ENCODE results near the gene ITIH4. TPM values are rescaled to one million over a fixed set of nuclear protein-coding genes. Genes with fewer than 3 reads are reported as not detected.
"Not testable (repeated sequence)": the region's sequence is repeated elsewhere in the genome, so short reads cannot be mapped to it uniquely, and the experiment has no call there.

Gene ITIH4
- total RNA-seq, 1 experiment from 2014 or later = 0.02 TPM

DNA sequence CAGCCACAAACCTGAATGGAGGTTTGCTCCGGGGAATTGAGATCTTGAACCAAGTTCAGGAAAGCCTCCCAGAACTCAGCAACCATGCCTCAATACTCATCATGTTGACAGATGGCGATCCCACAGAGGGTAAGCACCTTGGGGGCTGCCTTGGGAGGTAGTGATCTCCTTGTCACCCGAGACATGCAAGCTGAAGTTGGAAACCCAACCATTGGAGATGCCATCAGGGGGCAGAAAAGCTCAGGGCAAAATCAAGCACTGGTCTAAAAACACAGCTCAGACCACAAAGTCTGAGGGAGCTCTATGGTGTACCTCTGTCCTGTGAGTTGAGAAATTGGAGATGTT is 47.3 kb downstream of the ITIH4 start:
- DNase-seq (ENCODE audit: low read depth) = no peak

DNA sequence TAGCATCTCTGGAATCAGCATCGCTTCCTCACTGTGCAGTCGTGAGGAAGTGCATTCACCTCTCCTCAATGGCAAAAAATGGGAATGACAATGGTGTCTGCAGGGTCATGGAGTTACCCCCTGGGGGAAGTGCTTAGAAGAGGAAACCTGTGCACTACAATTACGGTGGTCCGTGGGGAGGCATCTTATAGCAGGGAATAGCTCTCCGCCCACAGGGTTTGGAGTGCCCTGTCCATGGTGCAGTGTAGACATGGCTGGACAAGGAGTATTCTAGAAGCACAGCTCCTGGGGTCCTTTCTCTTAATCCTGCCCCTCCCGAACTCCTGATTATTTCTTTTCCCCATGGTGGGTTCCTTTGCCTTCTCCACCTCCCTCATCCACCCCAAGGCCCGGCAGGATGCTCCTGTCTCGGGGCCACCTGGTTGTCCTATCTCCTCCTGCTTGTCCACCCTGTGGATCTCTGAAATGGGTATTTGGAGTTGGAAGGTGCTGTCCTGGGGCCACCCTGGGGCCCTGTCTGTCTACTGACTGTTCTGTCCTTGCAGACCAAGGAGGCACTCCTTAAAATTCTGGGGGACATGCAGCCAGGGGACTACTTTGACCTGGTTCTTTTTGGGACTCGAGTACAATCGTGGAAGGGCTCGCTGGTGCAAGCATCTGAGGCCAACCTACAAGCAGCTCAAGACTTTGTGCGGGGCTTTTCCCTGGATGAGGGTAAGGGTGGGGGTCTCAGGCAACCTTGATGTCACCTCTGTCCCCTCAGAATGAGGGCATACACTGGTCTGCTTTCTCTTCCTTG is 47.9 kb downstream of the ITIH4 start:
- DNase-seq (ENCODE audit: low read depth) = no peak

DNA sequence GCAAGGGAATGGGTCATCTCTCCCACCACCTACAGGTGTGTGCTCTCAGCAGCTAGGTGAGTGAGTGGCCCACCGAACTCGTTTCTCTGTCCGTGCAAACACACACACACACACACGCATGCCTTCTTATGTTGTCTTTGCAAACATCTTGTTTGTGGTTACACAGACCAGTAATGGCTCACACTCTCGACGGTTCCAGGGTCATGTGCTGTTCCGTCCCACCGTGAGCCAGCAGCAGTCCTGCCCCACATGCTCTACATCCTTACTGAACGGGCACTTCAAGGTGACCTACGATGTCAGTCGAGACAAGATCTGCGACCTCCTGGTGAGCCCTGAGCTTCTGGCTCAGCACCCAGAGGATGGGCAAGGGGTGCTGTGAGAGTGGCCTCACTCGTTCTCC is 48.7 kb downstream of the ITIH4 start:
- no peak for DNase-seq (ENCODE audit: low read depth)

DNA sequence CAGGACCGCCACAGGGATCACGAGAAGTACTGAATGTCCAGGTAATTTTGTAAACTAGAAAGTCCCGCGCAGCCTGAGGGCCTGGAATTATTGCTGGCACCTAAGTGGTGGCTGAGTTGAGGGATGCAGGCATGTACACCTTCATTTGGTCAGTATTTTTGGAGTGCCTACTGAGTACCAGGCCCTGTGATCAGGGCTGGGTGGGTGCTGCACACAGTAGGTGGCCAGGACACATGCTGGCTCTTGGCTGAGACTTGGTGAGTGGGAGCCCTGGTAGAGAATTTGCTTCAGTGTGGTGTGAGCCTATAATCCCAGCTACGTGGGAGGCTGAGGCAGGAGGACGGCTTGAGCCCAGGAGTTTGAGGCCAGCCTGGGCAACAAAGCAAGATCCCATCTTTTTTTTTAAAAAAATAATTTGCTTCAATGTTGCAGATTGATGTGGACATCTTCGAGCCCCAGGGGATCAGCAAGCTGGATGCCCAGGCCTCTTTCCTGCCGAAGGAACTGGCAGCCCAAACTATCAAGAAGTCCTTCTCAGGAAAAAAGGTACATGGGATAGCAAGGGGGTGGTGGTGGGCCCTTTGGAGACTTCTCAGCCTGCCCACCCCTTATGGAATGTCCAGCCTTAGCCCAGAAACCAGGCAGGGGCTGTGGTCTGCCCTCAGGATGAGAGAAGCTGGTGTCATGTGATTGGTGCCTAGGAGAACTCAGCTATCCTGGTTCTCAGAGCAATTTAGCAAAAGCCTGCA is 50.5 kb downstream of the ITIH4 start:
- no peak for DNase-seq (ENCODE audit: low read depth)

DNA sequence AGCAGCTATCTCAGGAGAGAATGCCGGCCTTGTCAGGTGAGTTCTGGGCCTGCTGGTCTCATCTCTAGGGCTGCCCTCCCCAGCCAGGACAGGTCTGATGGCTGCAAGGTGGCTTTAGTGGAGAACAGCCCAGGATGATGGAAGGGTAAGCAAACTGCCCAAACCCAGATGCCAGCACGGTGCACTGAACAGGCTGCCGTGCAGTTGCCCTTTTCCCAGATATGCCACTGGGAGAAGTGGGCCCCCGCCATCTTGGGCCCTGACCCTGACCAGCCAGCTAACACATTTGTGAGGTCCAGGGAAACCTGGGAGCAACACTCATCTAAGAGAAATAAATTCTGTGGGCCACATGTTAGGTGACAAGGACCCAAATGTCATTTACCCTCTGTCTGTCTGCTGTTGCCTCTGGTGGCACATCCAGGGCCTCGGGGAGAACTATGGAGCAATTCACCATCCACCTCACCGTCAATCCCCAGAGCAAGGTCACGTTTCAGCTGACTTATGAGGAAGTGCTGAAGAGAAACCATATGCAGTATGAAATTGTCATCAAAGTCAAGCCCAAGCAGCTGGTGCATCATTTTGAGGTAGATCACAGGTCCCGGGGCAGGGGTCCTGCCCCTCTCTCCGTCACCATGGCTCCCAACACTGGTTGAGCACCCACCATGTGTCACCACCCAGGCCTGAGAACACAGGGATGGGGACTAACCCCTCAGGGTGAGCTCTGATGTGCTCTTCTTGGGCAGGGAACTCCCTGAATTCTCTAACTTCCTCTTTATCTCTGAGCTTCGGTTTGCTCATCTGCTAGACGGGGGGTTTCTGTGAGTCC is 51.2 kb downstream of the ITIH4 start:
- DNase-seq (ENCODE audit: low read depth) = no peak

DNA sequence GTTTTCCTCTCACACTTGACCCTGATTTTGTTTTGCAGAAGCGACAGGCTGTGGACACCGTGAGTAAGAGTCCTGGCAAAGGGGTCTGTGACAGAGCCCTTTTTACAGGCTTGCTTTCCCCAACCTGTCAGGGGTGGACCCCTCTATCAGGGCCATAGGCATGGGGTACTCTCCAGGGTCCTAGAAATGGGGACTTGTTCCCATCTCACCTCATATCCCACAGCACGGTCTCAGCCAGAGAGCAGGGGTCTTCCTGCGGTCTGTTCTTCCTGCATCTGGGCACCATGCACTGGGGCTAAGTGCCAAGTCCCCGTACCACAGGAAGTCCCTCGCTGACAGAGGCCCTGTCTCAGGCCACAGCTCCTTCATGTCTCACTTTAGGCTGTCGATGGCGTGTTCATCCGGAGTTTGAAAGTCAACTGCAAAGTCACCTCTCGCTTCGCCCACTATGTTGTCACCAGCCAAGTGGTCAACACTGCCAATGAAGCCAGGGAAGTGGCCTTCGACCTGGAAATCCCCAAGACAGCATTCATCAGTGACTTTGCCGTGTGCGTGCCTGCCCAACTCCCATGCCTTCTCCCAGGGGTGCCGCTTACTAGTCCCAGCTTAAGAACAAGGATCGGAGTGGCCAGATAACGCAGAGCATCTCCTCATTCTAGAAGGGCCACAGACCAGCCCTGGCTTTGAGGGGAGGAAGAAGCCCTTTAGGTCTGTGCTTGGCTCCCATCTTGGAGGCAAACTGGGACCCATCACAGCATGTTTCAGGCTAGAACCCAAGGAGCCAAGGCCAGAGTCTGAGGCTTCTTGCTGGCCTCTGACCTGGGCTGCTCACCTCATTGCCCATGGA is 52.3 kb downstream of the ITIH4 start:
- no peak for DNase-seq (ENCODE audit: low read depth)

DNA sequence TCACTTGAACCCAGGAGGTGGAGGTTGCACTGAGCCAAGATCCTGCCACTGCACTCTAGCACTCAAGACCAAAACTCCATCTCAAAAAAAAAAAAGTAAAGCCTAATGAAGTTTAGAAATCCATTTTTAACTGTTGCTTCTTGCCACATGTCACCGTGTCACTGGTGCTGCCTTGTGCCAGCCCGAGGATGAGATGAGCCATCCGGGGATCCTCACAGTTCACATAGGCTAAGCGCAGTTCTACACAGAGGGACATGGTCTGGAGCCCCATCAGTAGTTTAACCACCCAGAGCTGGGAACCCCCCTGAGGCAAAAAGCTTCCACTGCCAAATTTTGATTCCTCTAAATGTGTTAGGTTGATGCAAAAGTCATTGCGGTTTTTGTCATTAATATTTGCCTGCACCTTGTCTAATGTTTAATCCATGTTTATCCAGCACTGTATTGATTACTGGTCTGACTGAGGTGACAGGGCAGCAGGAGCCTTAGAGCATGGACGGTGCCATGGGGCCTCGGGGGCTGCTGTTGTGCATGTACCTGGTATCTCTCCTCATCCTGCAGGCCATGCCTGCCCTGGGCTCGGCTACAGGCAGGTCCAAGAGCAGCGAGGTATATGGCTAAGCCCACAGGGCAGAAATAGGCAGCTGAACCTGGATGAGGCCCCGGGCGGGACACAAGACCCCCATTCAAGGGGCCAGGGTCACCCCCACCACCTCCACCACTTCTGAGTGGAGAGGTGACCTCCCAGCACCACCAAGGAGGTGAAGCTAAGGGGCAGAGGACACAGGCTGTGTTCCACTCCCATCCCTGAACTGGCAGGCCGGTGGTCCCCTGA is 53.1 kb downstream of the ITIH4 start, which contains the start of gene ITIH1:
Gene ITIH1, plus strand, starts transcription at position 473 of the 832 bp plus-strand sequence. Its CDS starts 17 bp downstream, at position 490.
- no peak for DNase-seq (ENCODE audit: low read depth)

DNA sequence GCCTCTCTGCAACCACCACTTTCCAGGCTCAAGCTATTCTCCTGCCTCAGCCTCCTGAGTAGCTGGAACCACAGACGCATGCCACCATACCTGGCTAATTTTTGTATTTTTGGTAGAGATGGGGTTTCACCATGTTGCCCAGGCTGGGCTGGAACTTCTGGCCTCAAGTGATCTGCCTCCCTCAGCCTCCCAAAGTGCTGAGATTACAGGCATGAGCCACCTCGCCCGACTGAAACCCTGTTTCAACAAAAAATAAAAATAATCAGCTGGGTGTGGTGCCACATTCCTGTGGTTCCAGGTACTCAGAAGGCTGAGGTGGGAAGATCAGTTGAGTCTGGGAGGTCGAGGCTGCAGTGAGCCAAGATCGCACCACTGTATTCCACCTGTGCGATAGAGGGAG is 54.0 kb downstream of the ITIH4 start:
- DNase-seq (ENCODE audit: low read depth) = not testable (repeated sequence)

DNA sequence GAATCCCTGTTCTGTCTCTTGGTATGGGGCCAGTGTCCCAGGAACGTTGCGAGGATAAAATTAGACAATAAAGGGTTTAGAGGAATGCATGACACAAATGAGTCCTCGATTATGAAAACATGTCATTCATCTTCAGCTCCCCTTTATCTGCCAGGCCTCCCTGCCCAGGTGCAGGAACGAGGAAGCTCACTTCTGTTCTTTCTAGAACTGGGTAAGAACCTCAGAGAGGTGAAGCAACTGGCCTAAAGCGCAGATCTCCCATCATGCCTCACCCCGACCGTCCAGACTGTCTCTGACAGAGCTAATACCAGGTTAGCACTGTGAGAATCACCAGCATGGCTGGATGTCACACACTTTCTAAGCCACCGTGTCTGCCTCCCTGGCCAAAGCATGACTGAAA is 54.6 kb downstream of the ITIH4 start:
- DNase-seq (ENCODE audit: low read depth) = no peak

DNA sequence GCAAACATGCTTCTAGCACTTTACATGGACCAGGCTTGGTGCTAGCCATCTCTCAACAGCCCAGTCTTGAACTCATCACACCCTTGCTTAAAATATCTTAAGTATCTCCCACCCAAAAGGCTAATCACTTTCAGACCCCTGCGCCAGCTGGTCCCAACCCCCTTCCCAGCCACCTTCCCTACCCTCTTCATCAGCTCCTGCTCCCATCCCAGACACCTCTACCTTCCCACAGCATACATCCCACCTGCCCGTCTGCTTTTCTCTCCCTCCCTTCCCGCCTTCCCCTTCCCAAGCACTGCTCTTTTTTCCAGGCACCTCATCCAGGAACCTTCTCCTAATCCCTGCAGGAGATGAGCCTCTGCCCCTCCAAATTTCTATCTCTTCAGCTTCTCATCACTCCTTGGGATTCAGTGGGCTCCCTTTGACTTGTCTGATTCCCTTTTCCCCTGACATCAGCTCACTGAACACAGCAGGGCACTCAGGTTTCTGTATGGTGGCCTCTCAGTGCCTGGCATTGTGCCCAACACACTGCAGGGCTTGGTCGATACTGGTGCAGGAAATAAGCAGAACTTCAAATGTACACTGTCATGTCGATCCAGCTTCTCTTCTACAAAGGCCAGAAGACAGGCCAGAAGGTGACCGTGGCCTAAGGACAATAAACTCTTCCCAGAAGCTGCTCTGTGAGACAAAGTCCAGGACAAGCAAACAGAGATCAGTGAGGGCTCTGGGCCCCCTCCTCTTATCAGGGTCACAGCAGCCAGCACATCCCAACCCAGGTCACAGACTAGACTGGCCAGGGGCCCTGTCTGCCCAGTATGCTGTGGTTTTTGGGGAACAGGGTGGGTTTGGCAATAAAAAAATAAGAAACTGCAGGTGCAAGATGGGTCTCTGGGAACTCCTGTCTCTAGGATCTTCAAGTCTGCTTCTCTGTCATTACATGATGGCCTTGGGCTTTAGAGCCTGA is 55.3 kb downstream of the ITIH4 start:
- DNase-seq (ENCODE audit: low read depth) = no peak

DNA sequence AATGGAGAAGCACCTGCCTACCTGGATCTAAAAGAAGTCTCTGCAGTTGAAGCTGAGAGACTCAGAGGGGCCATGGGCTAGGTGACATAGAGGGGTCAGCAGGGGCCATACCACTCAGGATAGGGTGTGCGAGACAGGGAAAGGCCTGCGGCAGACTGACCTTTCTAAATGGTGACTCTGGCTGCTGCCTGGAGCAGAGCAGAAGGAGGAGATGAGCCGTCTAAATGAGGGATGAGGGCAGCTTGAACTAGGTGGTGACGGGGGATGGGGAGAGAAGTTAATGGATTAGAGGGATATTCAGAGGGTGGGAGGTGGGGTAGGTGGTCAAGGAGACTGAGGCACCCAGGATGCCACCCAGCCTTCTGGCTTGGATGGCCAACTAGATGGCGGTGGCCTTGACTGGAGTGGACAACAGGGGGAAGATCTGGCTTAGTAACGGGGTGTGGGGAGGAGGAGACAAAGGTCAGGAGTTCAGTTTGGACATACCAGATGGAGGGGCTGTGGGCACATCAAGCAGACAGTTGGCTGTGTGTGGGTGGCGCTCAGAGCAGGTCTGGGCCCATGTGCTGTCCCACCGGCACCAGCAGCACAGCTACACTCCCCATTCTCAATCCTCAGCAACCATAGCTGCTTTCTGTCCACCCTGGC is 56.3 kb downstream of the ITIH4 start:
- DNase-seq (ENCODE audit: low read depth) = no peak

DNA sequence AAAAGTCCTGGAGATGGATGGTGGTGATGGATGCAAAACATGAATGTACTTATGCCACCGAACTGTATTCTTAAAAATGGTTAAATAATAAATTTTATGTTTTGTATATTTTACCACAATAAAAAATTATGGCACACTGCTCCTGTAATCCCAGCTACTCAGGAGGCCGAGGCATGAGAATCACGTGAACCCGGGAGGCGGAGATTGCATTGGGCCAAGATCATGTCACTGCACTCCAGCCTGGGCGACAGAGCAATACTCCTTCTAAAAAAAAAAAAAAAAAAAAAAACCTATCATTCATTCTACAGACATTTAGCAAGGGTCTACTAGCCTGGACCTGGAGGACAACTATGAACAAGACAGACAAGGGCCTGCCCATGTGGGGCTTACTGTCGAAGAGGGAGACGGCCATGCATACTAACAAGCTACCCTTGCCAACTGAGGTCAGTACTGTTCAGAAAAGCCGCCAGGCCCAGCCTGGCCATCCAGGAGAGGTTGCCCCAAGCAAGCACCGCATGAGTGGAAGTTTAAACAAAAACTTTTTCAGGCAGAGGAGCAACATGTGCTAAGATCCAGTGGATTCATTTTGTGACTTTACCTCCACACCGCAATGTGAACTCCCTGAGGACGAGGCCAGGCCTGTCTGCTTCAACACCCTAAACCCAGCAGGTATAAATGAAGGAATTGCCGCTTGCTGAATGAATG is 57.0 kb downstream of the ITIH4 start:
- DNase-seq (ENCODE audit: low read depth) = no peak

DNA sequence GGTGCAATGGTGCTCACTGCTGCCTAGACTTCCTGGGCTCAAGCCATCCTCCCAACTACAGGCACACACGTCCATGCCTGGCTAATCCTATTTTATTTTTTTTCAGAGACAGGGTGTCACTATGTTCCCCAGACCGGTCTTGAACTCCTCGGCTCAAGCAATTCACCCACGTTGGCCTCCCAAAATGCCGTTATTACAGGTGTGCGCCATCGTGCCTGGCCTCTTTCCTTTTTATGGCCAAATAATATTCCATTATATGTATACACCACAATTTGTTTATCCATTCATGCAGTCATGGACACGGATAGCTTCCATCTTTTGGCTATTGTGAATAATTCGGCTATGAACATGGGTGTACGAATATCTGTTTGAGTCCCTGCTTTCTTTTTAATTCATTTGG is 58.8 kb downstream of the ITIH4 start:
- no peak for DNase-seq (ENCODE audit: low read depth)

DNA sequence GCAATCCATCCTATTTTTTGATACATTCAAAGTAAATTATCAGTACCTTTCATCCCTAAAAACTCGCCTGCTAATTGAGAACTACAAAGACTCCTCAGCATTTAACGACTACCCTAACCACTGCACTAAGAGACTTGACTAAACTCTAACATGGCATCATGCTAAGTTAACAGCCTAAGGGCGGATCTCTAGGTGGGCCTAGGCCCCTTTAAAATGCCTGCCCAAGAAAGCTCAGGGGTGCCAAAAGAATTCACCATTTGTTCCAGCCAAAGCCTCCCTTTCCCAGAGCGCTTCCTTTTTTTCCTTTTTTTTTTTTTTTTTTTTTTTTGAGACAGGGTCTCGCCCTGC is 59.2 kb downstream of the ITIH4 start:
- no peak for DNase-seq (ENCODE audit: low read depth)

DNA sequence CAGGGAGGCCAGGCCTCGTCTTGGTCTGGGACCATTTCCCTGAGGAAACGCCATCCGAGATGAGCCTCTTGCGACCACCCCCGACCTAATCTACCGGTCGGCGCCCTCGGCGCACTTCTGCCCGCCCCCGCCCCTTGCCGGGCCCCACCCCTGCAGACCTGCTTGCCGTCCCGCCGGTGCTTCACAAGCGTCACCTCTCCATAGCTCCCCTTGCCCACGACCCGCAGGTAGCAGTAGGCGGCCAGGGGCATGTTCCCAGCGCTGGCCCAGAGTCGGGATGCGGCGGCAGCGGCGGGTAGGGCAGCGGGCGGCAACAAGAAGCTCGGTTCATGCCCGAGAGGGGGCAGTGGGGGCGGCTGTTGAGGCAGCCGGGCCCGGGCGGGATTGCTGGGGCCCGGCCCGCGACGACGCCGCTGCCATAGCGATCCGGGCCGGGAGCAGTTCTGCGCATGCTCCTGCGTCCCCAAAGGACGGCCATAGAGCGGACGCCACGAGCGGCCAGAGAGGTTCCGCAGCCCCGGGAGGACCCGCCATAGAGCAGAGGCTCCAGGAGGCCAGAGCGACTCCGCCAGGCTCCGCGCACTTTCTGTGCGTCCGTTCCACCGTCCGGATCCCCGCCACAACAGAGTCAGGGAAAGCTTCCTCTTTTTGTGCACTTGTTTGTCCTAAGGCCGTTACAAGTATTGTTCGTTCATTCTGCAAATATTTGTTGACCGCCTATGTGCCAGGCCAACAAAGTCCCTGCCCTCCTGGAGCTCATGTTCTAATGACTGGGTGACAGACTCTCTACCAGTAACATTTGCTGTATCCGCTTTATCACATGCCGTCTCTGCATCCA is 59.8 kb downstream of the ITIH4 start, which contains the start of gene NEK4:
Gene NEK4, minus strand, starts transcription at position 445 of the 838 bp plus-strand sequence. Its CDS starts 194 bp downstream, at position 251.
- DNase-seq (ENCODE audit: low read depth) = peak; percentile 83

DNA sequence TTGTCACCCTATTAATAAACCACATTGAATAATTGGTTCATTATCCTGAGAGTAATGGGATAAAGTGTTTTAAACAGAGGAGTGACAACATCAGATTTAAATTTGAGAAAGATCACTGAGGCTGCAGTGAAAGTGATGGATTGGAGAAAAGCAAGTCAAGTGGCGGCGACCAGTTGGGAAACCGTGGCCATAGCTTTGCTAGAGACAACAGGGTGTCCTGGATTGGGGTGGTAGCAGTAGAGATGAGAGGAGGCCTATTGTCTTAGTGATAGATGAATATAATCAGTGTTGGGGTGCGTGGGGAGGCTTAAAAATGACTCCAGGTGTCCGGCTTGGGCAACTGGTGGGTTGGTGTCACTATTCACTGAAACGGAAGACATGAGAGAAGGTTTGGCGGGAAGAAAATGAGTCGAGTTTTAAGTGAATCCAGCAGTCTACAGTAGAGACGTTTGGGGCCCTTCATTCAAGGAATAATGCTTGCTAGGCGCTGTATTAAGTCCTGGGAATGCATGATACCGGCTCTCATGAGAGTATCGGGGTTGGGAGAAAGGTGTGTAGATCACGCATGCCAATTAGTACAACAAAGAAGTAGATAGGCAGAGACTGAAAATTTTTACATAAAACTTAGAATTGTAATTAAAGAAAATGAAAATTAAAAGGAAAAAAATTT is 60.6 kb downstream of the ITIH4 start:
- DNase-seq (ENCODE audit: low read depth) = peak; percentile 10

DNA sequence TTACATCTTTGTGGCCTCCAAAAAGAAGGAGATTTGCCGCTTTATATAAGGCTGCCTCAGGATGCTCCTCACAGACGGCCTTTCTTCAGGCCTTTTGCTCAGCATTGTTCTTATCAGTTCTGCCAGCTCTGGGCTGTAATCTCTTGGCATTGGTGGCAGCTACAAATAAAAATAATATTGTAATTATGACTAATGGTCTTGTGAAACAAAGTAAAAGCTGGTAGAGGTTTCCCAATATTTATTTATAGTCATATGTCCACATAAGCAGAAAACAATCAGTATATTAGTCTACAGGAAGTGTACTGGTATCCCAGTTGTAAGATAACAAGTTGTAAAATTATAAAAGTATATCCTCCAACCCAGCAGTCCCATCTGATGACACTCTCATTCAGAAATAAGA is 67.0 kb downstream of the ITIH4 start:
- no peak for DNase-seq (ENCODE audit: low read depth)
